ENCODE measurements around the gene LY86. TPM values are rescaled to one million over a fixed set of nuclear protein-coding genes. Genes with fewer than 3 reads are reported as not detected.

The LY86 gene
- total RNA-seq, 1 donor from 2014 or later: 1.2 TPM

GRCh38 chr6:6586671-6587526, 1.6 kb upstream of the LY86 start:
- H3K4me1 ChIP-seq: peaks cover 32% of the 10 kb centered on the region
- intact Hi-C loops (cut with micrococcal nuclease): no loop called here
- DNase-seq: no peak
- H3K27me3 ChIP-seq (ENCODE audit: low read depth): no peaks in the 10 kb centered on the region
- no peaks in the 10 kb centered on the region for H3K36me3 ChIP-seq
- H3K4me3 ChIP-seq: no peak overlapping the region
- TF ChIP-seq CTCF (IDR thresholded peaks at IDR 0.05; ENCODE audit: borderline replicate concordance): no peak
- no peak overlapping the region for H3K27ac ChIP-seq (replicated peaks)
- no peaks in the 10 kb centered on the region for H3K9me3 ChIP-seq (replicated peaks)

GRCh38 chr6:6587696-6588063, 840 bp upstream of the LY86 start:
- H3K27ac ChIP-seq (replicated peaks): peak overlapping the region; percentile 7
- H3K4me1 ChIP-seq: peaks cover 40% of the 10 kb centered on the region
- no peaks in the 10 kb centered on the region for H3K27me3 ChIP-seq (ENCODE audit: low read depth)
- no peaks in the 10 kb centered on the region for H3K9me3 ChIP-seq (replicated peaks)
- intact Hi-C loops (cut with micrococcal nuclease): no loop called here
- H3K4me3 ChIP-seq: no peak overlapping the region
- no peak for TF ChIP-seq CTCF (IDR thresholded peaks at IDR 0.05; ENCODE audit: borderline replicate concordance)
- no peaks in the 10 kb centered on the region for H3K36me3 ChIP-seq
- no peak for DNase-seq

GRCh38 chr6:6588924-6589709, 597 bp downstream of the LY86 start:
- no peak for DNase-seq
- Histone ChIP-seq H3K9me3 (replicated peaks) (no peaks in the 10 kb centered on the region), H3K36me3 (no peaks in the 10 kb centered on the region), H3K27ac (replicated peaks) (peak overlapping the region; percentile 54), H3K27me3 (ENCODE audit: low read depth) (no peaks in the 10 kb centered on the region), H3K4me1 (peaks cover 55% of the 10 kb centered on the region), H3K4me3 (peak overlapping the region; percentile 33)
- intact Hi-C loops (cut with micrococcal nuclease): no loop called here
- TF ChIP-seq CTCF (IDR thresholded peaks at IDR 0.05; ENCODE audit: borderline replicate concordance): no peak

- Histone ChIP-seq H3K27me3 (ENCODE audit: low read depth) (no peaks in the 10 kb centered on the region), H3K36me3 (no peaks in the 10 kb centered on the region), H3K4me3 (no peak overlapping the region), H3K4me1 (peaks cover 62% of the 10 kb centered on the region), H3K9me3 (replicated peaks) (no peaks in the 10 kb centered on the region), H3K27ac (replicated peaks) (no peak overlapping the region)
- TF ChIP-seq CTCF (IDR thresholded peaks at IDR 0.05; ENCODE audit: borderline replicate concordance): no peak
- intact Hi-C loops (cut with micrococcal nuclease): no loop called here
- no peak for DNase-seq
Observed at GRCh38 chr6:6590530-6590929, 2.0 kb downstream of the LY86 start.

GRCh38 chr6:6591778-6592465, 3.4 kb downstream of the LY86 start:
- Histone ChIP-seq H3K36me3 (no peaks in the 10 kb centered on the region), H3K27ac (replicated peaks) (peak overlapping the region; percentile 73), H3K4me3 (no peak overlapping the region), H3K4me1 (peaks cover 76% of the 10 kb centered on the region), H3K27me3 (ENCODE audit: low read depth) (no peaks in the 10 kb centered on the region), H3K9me3 (replicated peaks) (no peaks in the 10 kb centered on the region)
- TF ChIP-seq CTCF (IDR thresholded peaks at IDR 0.05; ENCODE audit: borderline replicate concordance): no peak
- DNase-seq: no peak
- intact Hi-C loops (cut with micrococcal nuclease): no loop called here

All from left ventricle myocardium inferior (tissue), 1 donor.